CD4-positive, alpha-beta T cell treated with Interleukin-4 for 4 hours (primary cell): ENCODE data around the gene MOG.
A peak's percentile ranks its signal among the peaks of the same experiment; 100 is the strongest.

Experiments
- DNase-seq: peaks from one replicate; pipeline ENCODE4 v3.0.0-alpha.2; 2020

MOG gene

DNA sequence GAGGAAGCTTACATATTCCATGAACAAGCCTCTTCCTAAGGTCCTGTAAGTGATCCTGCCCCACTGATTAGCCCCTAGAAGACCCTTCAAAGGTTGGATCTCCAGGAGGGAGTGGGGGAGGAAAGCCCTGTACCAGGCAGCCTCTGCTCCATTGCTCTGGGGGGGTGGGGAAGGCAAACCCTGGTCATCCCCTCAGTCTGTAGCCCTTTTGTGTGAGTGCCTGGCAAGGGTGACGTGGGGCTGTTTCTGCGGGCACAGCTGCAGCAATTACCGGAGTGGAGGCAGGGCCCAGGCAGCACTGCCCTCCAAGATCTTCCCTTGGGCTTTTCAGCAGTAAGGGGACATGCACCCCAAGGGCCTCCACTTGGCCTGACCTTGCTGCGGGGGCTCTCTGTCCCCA, at the start of gene MOG:
Gene MOG (plus strand): TSS at position 295 of the 400 bp plus-strand sequence. CDS start 118 bp downstream, outside the sequence.
- DNase-seq = no peak

DNA sequence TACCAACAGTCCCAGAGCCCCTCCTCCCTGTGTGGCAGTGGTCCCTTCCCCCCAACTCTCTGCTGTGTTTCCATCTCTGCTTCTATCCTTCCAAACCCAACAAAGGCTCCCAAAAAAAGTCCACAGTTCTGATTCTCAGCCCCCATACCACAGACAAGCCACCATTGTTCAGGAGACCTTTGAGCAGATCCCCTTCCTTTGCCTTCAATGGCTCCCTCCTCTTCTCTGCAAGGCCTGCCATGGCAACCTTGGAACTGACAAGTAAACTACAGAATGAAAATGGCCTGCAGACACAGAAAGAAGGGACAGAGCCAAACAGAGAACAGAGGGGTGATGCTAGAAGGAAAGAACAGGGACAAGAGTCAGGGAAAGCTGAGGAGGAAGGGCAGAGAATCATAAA, 48.8 kb upstream of the MOG start:
- no peak for DNase-seq

DNA sequence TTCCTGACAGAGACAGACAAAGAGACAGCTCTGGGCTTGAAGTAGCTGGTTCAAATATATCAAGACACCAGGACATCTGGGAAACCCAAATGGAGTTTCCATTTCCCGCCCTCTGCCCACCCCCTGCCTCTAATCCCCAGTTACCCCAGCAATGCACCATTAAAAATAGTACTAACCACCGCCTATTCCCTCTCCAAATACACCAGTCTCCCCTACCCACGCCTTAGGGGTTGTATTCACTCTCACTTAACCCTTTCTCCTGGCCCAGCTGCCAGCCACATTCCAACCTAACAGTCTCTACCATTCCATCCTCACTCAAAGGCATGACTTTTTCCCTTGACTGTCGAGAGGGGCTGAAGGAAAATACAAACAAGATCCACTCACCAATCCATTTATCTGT, 46.4 kb upstream of the MOG start:
- no peak for DNase-seq

DNA sequence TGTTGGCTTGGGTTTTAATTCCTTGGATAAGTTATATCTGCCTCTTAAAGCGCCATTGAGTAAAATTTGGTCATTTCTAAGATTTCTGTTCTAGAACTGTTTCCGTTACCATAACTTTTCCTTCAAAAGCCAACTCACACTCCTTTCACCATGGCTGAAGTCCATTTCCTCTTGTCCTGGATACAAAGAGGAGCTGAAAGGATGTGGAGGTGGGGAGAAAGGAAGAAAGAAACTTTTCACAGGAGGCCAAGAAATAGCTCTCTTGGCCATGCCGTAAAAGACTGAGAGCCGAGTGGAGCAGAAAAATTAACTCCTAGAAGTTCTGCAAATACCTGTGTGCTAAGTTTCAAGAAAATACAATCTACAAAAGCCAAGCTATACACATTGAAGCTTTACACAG, 45.5 kb upstream of the MOG start:
- DNase-seq = no peak

DNA sequence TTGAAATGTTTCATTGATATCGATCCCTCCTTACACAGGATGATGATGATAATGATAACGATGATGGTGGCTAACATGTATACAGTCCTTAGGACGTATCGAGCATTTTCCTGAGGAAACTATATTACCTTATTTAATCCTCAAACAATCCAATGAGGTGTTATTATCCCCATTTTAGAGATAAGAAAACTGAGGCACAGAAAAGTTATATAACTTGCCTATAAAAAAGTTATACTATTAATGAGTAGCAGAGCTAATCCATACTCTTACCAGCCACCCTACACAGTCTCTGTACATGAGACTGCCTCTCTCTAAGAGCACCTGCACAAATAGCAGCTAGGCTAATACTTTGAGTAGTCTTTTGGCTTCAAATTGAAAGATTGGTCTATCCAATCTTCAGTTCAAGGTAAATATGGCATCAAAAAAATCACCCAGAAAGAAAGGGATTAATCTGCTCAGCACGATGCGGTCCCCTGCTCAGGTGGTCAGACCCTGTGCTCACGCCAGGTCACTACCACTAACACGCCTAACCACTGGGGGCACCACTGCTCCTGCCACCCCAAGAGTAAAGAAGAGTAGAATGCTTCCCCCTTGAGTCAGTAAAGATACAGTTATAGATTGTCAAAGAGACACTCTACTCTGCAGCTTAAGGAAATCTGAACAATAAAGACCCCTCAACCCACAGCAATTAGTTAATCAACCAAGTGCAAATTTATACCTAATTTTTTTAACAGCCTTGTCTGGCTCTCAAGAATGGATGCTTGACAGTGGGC, 38.9 kb upstream of the MOG start:
- no peak for DNase-seq

DNA sequence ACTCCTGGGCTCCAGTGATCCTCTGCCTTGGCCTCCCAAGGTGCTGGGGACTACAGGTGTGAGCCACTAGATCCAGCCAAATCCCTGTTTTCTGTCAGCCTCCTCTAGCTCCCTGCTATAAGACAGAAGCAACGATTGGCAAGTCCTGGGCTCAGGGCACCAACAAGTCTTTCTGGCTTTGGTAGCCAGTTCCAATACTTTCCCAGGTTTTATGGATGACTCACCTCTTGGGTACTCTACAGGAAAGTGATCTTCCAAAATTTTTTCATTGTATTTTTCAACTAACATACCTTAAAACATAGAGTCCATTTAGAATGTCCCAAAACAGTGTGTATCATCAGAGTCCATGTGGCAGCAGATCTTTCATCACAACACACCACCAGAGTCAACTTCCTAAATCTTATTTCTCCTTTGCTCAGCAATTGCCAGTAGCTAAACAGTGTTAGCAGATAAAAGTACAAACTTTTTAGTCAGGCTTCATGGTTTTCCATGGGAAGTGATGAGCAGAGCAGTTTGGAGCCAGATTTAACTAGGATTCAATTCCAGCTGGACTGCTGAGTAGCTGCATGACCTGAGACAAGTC, 37.2 kb upstream of the MOG start:
- no peak for DNase-seq

DNA sequence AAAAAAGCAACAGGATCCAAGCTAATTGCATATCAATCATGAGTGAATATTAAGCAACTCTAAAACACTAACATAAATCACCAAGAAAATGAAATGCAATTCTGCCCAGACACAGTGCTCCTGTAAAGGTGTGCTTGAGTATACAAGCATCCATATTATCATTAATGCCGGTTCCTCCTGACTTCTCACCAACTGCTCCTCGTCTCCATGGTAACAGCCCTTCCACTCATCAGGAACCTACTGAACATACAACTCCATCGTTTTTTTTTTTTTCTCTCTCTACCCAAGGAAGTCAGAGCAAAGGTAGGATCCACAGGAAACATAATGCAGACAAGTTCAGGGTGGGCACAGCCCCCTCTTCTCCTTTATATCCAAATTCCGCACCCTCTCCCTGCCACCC, 36.3 kb upstream of the MOG start:
- DNase-seq = no peak

DNA sequence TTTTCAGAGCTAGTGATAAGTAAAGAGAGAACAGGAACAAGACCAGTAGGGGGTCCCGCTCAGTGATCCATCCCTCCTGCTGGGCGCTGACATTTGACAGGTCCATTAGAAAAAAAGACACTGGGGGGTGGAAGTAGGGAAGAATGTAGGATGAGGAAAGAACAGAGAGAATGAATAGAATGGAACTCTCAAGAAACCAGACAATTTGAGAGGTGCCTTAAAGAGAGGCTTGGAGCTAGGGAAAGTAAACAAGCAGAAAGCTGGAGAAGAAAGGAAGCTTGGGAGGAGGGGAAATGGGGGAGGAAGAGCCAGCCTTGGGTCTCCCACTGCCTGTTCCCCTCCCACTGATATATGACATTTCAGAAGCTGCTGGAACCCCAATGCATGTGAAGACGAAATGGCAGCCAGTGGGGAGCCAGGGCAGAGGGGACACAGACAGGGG, 32.4 kb upstream of the MOG start:
- no peak for DNase-seq

DNA sequence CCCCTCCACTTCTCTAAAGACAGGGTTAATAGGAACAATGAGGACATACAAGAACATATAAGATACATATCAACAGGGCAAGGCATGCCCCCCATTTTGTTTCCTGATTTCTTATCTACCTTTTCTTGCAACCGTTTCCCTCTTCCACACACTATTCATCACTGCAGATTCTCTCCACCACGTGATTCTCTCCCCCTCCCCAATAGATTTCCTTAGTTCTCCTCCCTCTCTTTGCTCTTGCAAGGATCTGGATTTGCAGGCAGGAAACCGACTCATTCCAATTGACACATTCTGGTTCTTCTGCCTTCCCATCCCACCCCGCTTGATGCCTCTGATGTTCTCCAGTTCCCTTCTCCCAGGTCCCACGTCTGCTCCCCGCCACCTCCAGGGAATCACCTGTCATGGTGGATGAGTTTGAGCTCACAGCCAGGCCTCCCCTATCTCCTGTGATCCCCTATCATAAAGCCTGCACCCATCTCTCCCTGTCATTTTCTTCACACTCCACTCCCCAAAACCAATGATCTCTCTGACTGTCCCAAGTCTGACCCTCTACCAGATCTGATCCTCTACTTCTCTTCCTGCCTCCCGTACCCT, 31.5 kb upstream of the MOG start:
- DNase-seq = no peak

DNA sequence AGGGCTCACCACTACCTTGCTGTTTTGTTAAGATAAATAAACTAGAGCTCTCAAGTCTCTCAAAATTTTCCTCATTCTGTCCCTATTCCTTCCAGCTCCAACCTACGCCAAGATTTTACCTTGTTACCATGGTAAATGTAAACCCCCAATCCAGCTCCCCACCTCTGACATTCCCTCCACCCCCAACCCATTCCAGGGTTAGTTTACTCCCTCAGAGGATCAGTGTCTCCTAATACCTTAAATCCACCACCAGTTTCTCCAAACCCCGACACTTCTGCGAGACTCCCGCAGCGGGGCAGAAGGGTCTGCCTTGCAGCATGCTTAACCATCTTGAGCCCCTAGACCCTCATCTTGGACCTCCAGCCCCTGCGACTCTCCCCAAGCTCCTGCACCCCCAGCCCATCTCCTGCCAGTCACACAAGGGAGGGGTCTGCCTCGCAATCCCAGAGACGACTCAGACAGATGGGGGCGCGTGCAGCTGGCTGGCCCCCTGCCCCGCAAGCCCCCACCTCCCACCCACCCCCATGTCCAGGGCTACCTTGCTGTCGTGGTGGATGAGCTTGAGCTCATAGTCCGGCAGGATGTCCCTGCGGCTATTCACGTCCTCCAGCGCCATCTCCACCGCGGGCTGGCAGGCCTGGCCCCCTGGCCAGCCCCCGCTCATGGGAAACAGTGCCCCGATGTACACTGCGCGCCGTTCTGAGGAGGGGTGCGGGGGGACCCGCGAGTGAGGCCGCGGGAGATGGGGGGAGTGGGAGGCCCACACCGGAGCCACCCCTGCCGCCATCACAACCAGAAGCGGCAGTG, 29.7 kb upstream of the MOG start:
- no peak for DNase-seq

DNA sequence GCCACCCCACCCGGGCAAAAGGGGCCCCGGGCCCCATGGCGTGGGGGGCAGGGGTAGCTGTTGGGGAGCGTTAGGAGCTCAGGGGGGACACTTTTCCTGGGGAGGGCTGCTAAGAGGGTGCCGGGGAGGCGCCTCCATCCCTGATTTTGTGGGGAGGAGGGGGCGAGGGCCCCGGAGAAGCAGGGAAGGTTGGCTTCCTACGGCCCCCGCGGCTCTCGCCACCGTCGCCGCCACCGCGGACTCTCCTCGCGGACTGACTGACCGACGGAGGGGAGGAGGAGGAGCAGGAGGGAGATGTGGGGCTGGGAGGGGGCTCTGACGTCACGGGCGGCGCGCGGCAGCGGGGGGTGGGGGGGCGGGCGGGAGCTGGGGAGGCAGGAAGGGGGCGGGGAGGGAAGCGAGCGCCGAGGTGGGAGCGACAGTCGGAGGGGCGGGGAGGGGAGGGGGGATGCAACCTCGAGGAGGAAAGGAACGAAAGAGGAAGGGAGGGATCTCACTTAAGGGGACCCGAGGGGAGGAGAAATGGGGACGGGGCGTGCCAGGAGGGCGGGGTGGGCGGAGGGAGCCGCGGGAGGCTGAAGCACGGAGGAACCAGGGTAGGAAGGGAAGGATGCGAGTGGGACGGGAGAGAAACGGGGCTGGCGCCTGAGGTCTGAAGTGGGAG, 29.0 kb upstream of the MOG start:
- DNase-seq = peak; percentile 44

DNA sequence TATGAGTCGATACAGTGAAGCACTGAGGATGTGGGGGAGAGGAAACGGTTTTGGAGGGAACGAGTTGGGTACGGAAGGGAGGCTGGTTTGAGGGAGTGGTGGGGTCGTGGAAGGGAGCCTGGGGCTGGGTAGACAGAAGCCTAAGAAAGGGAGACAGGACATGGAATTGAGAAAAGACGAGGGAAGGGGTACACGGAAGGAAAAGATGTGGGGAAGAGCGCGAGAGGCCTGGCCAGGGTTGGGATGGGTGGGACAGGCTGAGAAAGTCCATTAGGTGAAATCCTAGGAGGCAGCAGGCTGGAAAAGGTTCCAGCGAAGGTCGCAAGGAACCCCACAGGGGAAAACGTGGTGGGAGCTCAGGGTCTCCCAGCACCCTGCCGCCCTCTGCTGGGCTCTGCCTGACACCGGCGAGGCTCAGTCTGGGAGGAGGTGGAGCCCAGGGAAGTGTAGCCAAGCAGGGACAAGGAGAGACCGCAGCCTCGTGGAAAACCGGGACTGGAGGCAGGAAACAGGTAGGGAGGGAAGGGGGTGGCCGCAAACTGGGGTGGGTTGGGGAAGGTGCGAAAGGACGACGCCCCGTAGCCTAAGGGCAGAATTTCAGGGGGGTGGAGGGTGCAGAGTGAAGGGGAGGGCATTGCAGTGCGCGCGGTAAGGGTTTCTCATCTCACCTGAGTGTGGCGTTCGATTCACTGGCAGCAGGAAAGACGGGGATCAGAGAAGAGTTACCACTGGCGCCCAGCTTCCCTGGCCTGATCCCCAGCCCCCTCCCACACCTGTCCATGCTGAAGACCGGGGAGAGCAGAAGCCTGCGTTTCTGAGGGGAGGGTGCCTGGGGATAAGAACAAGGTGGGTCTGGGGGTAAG, 28.2 kb upstream of the MOG start:
- DNase-seq = peak; percentile 34

DNA sequence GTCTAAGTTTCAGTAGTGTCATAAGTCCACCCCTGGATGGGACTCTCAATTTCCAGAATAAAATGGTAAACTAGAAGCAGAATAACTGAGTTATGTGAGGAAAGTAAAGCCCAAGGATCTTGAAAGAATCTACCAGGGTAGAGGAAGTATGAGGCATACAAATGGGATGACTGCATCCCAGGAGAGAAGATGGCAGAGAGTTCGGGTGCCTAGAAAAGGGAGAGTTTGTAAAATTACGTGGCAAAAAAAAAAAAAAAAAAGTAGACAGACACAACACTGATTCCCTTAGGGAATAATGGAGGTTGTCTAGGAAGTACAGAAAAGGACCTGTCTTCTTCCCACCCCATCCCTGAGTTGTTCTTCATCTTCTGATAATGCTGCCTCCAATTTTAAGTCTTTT, 27.3 kb upstream of the MOG start:
- DNase-seq = no peak

DNA sequence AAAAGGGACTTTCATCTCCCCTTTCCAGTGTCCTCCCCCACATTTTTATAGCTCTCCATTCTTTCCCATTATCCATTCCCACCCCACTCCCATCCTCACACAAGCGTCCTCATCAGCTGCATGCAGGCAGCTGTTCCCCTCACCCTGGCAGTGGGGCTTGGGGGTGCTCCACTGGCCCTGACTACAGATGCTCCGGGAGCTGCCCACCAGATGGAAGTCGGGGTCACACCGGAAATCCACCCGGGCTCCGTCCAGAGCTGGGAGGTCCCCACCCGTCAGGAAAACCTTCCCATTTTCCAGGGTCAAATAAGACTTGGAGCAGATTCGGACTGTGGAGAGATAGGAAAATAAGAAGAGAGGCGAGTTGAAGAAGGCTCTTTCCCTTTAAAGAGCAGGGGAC, 26.6 kb upstream of the MOG start:
- DNase-seq = no peak

DNA sequence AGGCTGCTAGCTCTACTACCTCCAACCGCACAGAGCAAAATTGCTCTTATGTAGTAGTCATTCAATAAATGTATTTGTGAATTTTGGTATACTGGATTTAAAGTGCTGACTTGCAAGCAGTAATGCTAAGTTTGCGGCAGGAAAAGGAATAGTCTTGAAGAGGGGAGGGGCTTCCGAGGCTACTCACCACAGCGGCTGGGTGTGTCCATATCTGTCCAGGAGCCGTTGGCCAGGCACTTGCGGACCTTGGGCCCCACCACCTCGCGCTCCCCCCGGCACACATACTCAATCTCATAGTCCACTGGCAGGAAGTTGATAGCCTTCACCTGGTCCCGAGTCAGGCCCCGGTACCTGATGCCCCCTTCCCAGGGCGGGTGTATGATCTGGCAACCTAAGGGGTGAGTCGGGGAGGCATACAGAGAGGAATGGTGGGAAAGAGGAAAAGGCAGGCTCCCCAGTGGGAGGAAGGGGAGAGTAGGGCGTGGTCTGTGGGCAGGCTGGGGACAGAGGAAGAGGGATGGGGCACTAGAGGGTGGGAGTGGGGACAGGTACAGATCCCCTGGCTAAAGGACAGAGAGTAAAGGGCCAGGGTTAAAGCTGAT, 25.6 kb upstream of the MOG start:
- no peak for DNase-seq

DNA sequence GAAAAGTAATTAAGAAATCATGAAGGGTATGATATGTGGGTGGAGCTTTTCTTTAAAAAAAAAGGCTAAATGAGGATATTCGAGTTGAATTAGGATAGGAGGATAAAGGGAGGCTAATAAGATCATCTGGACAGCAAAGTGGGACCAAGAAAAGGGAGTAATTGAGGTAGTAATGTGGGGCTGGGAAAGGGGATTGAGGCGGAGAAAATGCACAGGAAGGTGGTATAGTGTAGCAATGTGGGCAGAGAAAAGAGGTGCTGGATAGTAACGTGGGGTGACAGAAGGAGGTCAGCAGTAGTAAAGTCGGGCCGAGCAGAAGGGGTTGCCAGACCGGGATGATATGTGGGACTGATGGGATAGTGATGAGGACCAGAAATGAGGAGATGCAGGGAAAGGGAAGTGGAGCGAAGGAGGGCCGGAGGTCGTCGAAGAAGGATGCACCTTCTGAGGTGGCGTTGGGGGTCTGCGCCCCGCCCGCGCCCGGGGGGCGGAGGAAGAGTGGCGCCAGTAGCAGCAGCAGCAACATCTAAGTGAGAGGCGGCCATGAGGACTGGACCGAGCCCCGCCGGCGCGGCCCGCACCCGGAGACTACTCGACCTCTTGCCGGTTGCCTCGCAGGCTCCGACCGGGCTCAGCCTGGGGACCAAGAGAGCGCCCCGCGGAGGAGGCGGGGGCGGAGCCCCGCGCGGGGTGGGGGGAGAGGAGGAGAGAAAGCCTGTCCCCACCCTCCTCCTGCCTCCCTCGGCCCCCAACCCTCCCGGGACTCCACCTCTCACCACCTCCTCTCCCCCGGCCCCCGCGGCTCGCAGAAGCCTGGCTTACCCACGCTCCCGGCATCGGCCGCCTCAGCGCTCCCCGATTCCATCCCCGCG, 24.8 kb upstream of the MOG start:
- DNase-seq = peak; percentile 52

DNA sequence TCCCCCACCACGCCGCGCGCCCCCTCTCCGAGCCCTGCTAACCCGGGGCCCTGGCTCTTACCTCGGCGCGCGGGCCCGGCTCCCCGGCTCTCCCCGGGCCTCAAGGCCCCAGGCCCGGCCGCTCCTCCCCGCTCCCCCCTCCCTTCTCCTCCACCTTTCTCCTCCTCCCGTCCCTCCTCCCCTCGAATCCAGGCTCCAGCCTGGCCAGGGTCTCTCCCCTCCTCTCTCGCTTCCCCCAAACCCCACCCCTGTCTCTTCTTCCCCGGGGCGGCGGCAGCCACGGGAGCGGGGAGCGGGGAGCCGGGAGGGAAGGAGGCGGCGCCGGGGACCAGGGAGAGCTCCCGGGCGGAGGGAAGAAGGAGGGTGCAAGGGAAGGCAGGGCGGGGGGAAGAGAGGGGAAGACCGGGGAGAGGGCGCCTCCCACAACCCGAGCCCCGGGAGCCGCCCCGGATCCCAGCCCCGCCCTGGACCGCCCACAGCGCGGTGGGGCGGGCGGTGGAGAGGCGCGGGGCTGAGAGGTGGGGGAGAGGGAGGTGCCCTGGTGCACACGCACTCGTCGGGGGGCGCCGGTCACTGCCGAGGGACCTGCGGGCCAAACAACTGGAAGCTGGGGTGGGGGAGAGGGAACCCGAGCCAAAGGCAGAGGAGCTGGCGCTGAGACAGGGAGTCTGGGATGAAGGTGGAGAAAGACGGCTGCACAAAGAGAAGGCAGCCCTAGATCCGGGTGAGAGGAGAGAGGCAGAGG, 23.9 kb upstream of the MOG start, which contains the start of gene GABBR1:
Gene GABBR1 (minus strand): TSS at position 395 of the 745 bp plus-strand sequence. CDS start 798 bp downstream, outside the sequence.
- DNase-seq = peak; percentile 64

DNA sequence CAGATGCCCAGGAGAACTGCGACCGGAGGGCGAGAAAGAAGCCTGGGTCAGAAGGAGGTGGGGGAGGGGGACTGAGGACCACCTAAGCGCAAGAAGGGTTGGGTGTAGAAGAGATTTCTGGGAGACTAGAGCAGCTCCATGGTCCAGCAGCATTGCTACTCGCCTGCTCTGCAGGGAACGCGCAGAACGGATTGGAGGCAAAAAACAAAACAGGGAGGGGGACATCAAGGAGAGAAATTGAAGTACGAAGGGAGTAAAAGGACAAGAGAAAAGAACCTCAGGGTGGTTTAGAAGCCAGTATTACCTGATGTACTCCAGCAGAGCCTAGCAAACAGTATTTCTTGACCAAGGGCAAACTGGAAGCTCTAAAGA, 23.4 kb upstream of the MOG start:
- no peak for DNase-seq

DNA sequence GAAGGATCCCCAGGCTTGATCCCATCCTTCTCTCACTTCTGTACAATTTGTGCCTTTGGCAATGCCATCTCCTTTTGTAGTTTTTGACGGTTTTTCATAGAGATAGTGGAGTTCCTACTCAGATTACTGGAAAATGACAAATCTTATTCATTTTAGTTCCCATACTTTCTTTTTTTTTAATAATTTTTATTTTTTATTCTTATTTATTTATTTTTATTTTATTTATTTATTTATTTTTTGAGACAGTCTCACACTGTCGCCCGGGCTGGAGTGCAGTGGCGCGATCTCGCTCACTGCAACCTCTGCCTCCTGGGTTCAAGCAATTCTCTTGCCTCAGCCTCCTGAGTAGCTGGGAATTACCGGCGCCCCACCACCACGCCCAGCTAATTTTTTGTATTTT, 19.6 kb upstream of the MOG start:
- no peak for DNase-seq
